GM12873 (cell line): Measurements from ENCODE around the gene PSD2.

ENCODE experiments used
- TF ChIP-seq, protein P1 (sequence below): IDR thresholded peaks from 2 replicates; pipeline ENCODE4 v1.5.1; 2012; ENCODE audit warnings: low read depth, mild to moderate bottlenecking, moderate library complexity, low read length, control low read depth; ENCODE audit not compliant: insufficient read depth; ENCODE audit errors: missing control alignments

Gene PSD2

DNA sequence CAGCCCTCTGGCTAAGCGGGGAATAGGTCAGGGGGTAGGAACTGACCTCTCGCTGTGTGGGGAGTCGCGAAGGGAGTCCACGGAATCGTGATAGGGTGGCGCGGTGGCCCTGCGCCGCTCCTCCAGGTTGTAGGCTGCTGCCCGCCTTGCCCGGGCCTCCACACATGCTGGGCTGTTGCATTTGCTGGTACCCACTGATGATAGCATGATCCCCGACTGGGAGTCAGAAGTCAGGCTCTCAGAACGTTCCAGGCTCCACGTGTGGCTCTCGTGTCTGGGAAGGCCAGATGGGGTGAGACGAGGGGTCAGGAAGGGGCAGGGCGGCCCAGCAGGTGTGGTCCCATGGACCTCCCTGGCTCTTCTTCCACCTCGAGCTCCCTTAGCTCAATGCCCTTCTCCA lies 56.0 kb downstream of the PSD2 start:
- TF ChIP-seq, protein P1, sequence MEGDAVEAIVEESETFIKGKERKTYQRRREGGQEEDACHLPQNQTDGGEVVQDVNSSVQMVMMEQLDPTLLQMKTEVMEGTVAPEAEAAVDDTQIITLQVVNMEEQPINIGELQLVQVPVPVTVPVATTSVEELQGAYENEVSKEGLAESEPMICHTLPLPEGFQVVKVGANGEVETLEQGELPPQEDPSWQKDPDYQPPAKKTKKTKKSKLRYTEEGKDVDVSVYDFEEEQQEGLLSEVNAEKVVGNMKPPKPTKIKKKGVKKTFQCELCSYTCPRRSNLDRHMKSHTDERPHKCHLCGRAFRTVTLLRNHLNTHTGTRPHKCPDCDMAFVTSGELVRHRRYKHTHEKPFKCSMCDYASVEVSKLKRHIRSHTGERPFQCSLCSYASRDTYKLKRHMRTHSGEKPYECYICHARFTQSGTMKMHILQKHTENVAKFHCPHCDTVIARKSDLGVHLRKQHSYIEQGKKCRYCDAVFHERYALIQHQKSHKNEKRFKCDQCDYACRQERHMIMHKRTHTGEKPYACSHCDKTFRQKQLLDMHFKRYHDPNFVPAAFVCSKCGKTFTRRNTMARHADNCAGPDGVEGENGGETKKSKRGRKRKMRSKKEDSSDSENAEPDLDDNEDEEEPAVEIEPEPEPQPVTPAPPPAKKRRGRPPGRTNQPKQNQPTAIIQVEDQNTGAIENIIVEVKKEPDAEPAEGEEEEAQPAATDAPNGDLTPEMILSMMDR: no peak

DNA sequence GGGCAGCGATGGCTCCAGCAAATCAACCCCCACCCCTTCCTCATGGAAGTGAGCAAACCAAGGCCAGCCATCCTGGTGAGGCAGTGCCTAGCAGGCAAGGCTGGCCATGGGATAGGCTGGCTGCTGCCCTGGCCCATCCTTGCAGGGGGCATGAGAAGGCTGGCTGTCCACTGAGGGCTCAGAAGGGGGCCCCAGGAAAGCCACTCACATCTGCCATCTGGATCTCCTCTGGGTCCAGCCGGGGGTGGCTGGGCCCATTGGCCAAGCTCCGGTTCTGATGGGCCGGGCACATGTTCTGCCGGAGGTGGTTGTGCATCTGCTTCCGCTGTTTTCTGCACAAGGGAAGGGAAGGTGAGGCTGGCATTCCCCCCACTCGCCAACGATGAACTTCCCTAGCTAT lies 57.1 kb downstream of the PSD2 start:
- TF ChIP-seq, protein P1: no peak

DNA sequence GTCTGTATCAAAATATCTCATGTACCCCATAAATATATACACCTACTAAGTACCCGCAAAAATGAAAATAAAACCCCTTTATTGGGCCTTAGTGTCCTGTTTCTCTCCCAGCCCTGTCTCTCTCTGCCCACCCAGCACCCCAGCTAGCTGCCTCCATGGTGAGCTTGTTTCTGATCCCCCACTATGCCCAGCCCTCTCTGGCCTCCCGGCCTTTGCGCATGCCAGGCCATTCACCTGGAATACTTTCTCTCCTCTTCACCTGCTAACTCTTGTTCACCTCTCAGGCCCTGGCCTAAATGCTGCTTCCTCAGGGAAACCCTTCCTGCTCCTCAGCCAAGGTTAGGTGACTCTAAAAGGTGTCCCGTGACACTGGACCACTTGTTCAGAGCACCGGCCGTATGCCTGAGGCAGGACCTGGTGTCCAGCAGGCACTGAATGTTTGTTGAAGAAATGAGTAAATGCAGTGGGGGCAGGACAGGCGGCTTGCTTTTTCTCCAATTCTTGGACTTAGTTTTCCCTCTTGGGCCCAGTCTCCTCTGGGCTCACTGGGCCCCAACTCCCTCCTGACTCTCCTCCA lies 58.5 kb downstream of the PSD2 start:
- TF ChIP-seq, protein P1: no peak

DNA sequence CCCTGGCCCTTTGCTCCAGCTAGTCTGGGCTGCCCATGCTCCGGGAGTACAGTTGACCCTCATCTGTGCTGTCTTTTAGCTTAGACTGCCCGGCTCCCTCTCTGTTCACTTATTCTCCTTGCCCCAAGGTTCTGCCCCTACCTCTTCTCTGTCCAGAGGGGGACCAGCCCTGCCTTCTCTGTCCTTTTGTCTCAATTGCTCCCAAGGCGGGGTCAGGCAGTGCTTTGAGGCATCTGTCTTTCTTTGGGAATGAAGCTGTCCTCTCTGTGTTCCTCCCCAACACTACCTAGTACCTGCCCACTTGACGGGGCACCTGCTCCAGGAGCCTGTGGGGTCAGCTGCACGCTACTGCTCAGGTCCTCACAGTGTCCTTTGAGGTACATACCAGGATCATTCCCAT lies 59.3 kb downstream of the PSD2 start:
- TF ChIP-seq, protein P1: no peak

DNA sequence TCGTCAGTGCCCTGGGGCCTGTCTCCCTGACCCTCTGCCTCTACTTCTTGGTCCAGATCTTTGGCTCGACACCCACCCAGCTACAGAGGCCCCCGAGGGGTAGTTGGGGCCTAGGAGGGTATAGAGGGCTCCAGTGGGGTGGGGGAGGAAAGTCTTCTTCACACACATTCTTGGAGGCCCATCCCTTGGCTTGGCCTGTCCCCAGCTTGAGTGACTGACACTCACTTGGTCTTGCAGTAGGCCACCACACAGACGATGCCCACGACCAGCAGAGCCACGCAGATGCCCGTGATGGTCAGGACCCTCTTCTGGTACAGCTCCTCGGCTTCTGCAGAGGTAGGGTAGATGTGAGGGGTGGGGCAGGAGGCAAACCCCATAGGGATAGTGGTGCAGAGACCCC lies 59.8 kb downstream of the PSD2 start:
- TF ChIP-seq, protein P1: no peak

DNA sequence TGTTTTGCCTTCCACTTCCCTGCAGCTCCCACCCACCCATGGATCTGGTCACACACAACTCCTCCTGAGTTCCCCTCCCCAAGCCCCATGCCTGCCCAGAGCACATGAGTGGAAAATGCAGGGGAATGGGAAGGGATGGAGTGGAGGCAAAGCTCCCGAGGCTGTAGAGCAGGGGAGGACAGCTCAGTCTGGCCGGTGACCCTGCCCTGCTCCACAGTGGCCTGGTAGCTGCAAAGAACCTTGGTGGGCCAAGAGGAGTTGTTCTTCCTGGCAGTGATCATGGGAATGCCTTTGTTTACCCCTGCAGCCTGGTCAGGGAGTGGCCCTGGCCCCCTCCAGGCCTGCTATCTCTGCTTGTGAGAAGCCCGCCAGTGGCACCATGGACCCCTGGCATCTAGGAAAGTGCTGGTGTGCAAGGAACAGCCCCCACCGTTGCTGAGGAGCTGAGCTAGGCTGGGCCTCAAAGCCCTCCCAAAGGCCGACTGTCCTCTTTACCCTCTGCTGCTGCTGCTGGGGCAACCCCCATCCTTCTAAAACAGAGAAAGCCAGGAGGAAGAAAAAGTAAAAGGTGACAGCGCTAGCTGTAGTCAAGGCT lies 60.4 kb downstream of the PSD2 start:
- TF ChIP-seq, protein P1: no peak

DNA sequence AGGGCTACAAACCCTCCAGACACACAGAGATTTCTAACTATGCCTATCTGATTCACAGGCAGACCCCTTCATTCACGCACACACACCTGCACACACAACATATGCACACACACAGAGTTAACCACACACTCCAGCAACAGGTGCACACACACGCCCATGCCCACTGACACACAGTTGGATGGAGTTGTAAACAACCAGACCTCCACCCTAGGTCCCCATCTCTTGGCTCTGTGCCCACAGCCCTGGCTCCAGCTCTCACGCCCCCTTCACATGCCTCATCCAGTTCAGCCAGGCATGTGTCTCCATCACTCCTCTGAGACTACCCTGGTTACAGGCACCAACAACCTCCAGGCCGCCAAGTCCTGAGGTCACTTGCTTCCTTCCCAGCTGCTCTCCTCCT lies 61.1 kb downstream of the PSD2 start:
- TF ChIP-seq, protein P1: no peak
